HEK293T (cell line): ENCODE data around the gene CALN1.

Source experiments
- CTCF ChIA-PET: fragments of 350-600 bp; formaldehyde crosslinking; extraction: SDS; loops from one replicate; lab custom pipeline; 2021; ENCODE audit warnings: antibody characterized with exemption, inconsistent platforms; lab: Yijun Ruan, JAX
- POLR2A ChIA-PET: fragments of 350-600 bp; formaldehyde crosslinking; extraction: SDS; loops from one replicate; lab custom pipeline; 2020; ENCODE audit warnings: antibody characterized with exemption, inconsistent platforms; lab: Yijun Ruan, JAX
- DNase-seq: peaks from one replicate; pipeline ENCODE4 v3.0.0; 2012; ENCODE audit warnings: mixed read lengths; ENCODE audit errors: extremely low spot score
- ARNT ChIP-seq: fragments of 450-650 bp; IDR thresholded peaks from 2 replicates; pipeline ENCODE4 v1.6.1; 2017; ENCODE audit warnings: mild to moderate bottlenecking
- BHLHE40 ChIP-seq: fragments of 450-650 bp; IDR thresholded peaks from 2 replicates; pipeline ENCODE4 v1.6.1; 2016; ENCODE audit warnings: mild to moderate bottlenecking, moderate library complexity, borderline replicate concordance
- CTBP1 ChIP-seq: fragments of 450-650 bp; IDR thresholded peaks from 2 replicates; pipeline ENCODE4 v1.6.1; 2016; ENCODE audit warnings: borderline replicate concordance
- ELF4 ChIP-seq: fragments of 450-650 bp; IDR thresholded peaks from 2 replicates; pipeline ENCODE4 v1.6.1; 2017; ENCODE audit warnings: antibody characterized with exemption
- FOXA1 ChIP-seq: fragments of 450-650 bp; IDR thresholded peaks from 2 replicates; pipeline ENCODE4 v1.6.1; 2016; ENCODE audit warnings: mild to moderate bottlenecking
- FOXK2 ChIP-seq: fragments of 450-650 bp; IDR thresholded peaks from 2 replicates; pipeline ENCODE4 v1.6.1; 2016; ENCODE audit warnings: mild to moderate bottlenecking
- FOXM1 ChIP-seq: fragments of 450-650 bp; IDR thresholded peaks from 2 replicates; pipeline ENCODE4 v1.6.1; 2017; ENCODE audit warnings: mild to moderate bottlenecking, borderline replicate concordance
- HDGF ChIP-seq: fragments of 450-650 bp; IDR thresholded peaks from 2 replicates; pipeline ENCODE4 v1.6.1; 2017; ENCODE audit warnings: antibody characterized with exemption, borderline replicate concordance
- L3MBTL2 ChIP-seq: fragments of 450-650 bp; conservative IDR thresholded peaks from 2 replicates; pipeline ENCODE4 v1.6.1; 2016; ENCODE audit warnings: mild to moderate bottlenecking
- LEF1 ChIP-seq: fragments of 450-650 bp; IDR thresholded peaks from 2 replicates; pipeline ENCODE4 v1.6.1; 2017; ENCODE audit warnings: mild to moderate bottlenecking, borderline replicate concordance
- NFRKB ChIP-seq: fragments of 450-650 bp; IDR thresholded peaks from 2 replicates; pipeline ENCODE4 v1.6.1; 2016; ENCODE audit warnings: mild to moderate bottlenecking, moderate library complexity
- PKNOX1 ChIP-seq: fragments of 450-650 bp; IDR thresholded peaks from 2 replicates; pipeline ENCODE4 v1.6.1; 2016
- SP1 ChIP-seq: fragments of 450-650 bp; IDR thresholded peaks from 2 replicates; pipeline ENCODE4 v1.6.1; 2017
- SUZ12 ChIP-seq: fragments of 450-650 bp; IDR thresholded peaks from 2 replicates; pipeline ENCODE4 v1.6.1; 2016; ENCODE audit warnings: mild to moderate bottlenecking
- TARDBP ChIP-seq: fragments of 450-650 bp; IDR thresholded peaks from 2 replicates; pipeline ENCODE4 v1.6.1; 2016
- ZNF384 ChIP-seq: fragments of 450-650 bp; IDR thresholded peaks from 2 replicates; pipeline ENCODE4 v1.6.1; 2016

Gene CALN1

GRCh38 chr7:71961283-71961682 is 450.9 kb downstream of the CALN1 start:
- no peak for DNase-seq
- TF ChIP-seq CTBP1 (no peak), SUZ12 (no peak), SP1 (no peak), L3MBTL2 (no peak), NFRKB (no peak), PKNOX1 (no peak), ARNT (no peak), FOXA1 (no peak), ELF4 (no peak), FOXM1 (no peak), ZNF384 (no peak), HDGF (no peak), BHLHE40 (no peak), TARDBP (no peak), LEF1 (no peak)
- POLR2A ChIA-PET = no interaction called here
- CTCF ChIA-PET = no interaction called here

GRCh38 chr7:71942115-71942514 is 470.0 kb downstream of the CALN1 start:
- TF ChIP-seq ELF4 (no peak), L3MBTL2 (no peak), FOXA1 (no peak), HDGF (no peak), SP1 (no peak), ARNT (no peak), FOXK2 (no peak), PKNOX1 (no peak), NFRKB (no peak), SUZ12 (no peak), LEF1 (no peak), ZNF384 (no peak), BHLHE40 (no peak), FOXM1 (no peak), CTBP1 (no peak), TARDBP (no peak)
- DNase-seq = no peak
- ChIA-PET POLR2A (no interaction called here), CTCF (no interaction called here)

- POLR2A ChIA-PET = no interaction called here
- TF ChIP-seq FOXM1 (no peak), ELF4 (no peak), BHLHE40 (no peak), LEF1 (no peak), SUZ12 (no peak), SP1 (no peak), TARDBP (no peak), FOXA1 (no peak), CTBP1 (no peak), NFRKB (no peak), FOXK2 (no peak), ZNF384 (no peak), PKNOX1 (no peak), ARNT (no peak), L3MBTL2 (no peak), HDGF (no peak)
- DNase-seq = no peak
- CTCF ChIA-PET = no interaction called here
Measured at GRCh38 chr7:71937840-71938371, 474.2 kb downstream of the CALN1 start.

- DNase-seq = no peak
- ChIA-PET CTCF (no interaction called here), POLR2A (no interaction called here)
- TF ChIP-seq FOXA1 (no peak), SP1 (no peak), NFRKB (no peak), LEF1 (no peak), ZNF384 (no peak), ARNT (no peak), ELF4 (no peak), BHLHE40 (no peak), FOXK2 (no peak), SUZ12 (no peak), FOXM1 (no peak), CTBP1 (no peak), L3MBTL2 (no peak), PKNOX1 (no peak), HDGF (no peak), TARDBP (no peak)
Measured at GRCh38 chr7:71935674-71936073, 476.5 kb downstream of the CALN1 start.

- POLR2A ChIA-PET = no interaction called here
- no peak for DNase-seq
- CTCF ChIA-PET = no interaction called here
- no peak for TF ChIP-seq TARDBP
- TF ChIP-seq HDGF = no peak
- TF ChIP-seq FOXM1 = no peak
- TF ChIP-seq ELF4 = no peak
- TF ChIP-seq SP1 = no peak
- no peak for TF ChIP-seq ZNF384
- TF ChIP-seq FOXK2 = no peak
- TF ChIP-seq ARNT = no peak
- no peak for TF ChIP-seq BHLHE40
- TF ChIP-seq L3MBTL2 = no peak
- no peak for TF ChIP-seq LEF1
- TF ChIP-seq NFRKB = no peak
- no peak for TF ChIP-seq FOXA1
- no peak for TF ChIP-seq PKNOX1
Measured at GRCh38 chr7:71933426-71933825, 478.7 kb downstream of the CALN1 start.
